Measurements from ENCODE around the gene PDE12. TPM values are rescaled to one million over a fixed set of nuclear protein-coding genes. Genes with fewer than 3 reads are reported as not detected.

Gene PDE12
- total and polyA plus RNA-seq, 7 donors: 5.9 to 20.6 (median 16.3) TPM

GRCh38 chr3:57577801-57578200 lies 21.7 kb downstream of the PDE12 start:
- DNase-seq (no peak), ATAC-seq (no peak)
- Histone ChIP-seq H3K36me3 (ENCODE audit: insufficient read depth in 1 of 2, low read depth in 1 of 2) (peaks cover 3 to 96% of the 10 kb centered on the region in 2 donors), H3K4me3 (no peak overlapping the region), H3K27ac (no peak overlapping the region), H3K9me3 (no peaks in the 10 kb centered on the region), H3K4me1 (no peaks in the 10 kb centered on the region), H3K27me3 (ENCODE audit: insufficient read depth in 3 of 3, low read length in 2 of 3) (no peaks in the 10 kb centered on the region)
- WGBS, 3 donors: 93 to 95% (median 94%) methylated on average over 9 of the region's 9 CpGs
- intact Hi-C loops (cut with DNase I): no loop called here
- no peak for TF ChIP-seq CTCF (IDR thresholded peaks at IDR 0.05)

- no peak for TF ChIP-seq CTCF (IDR thresholded peaks at IDR 0.05)
- DNase-seq: no peak
- peak in 2 of 4 donors; percentile 30 to 40 for ATAC-seq
- 94 to 97% (median 96%) methylated on average over 5 to 7 of the region's 7 CpGs for WGBS, 3 donors
- no peaks in the 10 kb centered on the region for H3K9me3 ChIP-seq
- intact Hi-C loops (cut with DNase I): no loop called here
- H3K27ac ChIP-seq: no peak overlapping the region
- H3K36me3 ChIP-seq (ENCODE audit: insufficient read depth in 1 of 2, low read depth in 1 of 2): peaks cover 6 to 63% of the 10 kb centered on the region in 2 donors
- H3K27me3 ChIP-seq (ENCODE audit: insufficient read depth in 3 of 3, low read length in 2 of 3): no peaks in the 10 kb centered on the region
- H3K4me1 ChIP-seq: peaks cover 8% of the 10 kb centered on the region
- H3K4me3 ChIP-seq: no peak overlapping the region
Measured at GRCh38 chr3:57582474-57583168, 26.5 kb downstream of the PDE12 start.

GRCh38 chr3:57583544-57583943 lies 27.5 kb downstream of the PDE12 start:
- intact Hi-C loops (cut with DNase I): no loop called here
- ATAC-seq (no peak), DNase-seq (no peak)
- TF ChIP-seq CTCF (IDR thresholded peaks at IDR 0.05): no peak
- no peaks in the 10 kb centered on the region for H3K9me3 ChIP-seq
- no peaks in the 10 kb centered on the region for H3K27me3 ChIP-seq (ENCODE audit: insufficient read depth in 3 of 3, low read length in 2 of 3)
- no peak overlapping the region for H3K27ac ChIP-seq
- peaks cover 12% of the 10 kb centered on the region for H3K4me1 ChIP-seq
- H3K36me3 ChIP-seq (ENCODE audit: insufficient read depth in 1 of 2, low read depth in 1 of 2): peaks cover 6 to 53% of the 10 kb centered on the region in 2 donors
- whole genome bisulfite sequencing, 3 donors: 85 to 91% (median 91%) methylated on average over 2 of the region's 2 CpGs
- no peak overlapping the region for H3K4me3 ChIP-seq

- WGBS, 3 donors: 78 to 87% (median 78%) methylated on average over 6 of the region's 6 CpGs
- no peak for TF ChIP-seq CTCF (IDR thresholded peaks at IDR 0.05)
- H3K4me3 ChIP-seq: no peak overlapping the region
- no peak overlapping the region for H3K27ac ChIP-seq
- H3K4me1 ChIP-seq: peaks cover 12% of the 10 kb centered on the region
- no peak for DNase-seq
- no peaks in the 10 kb centered on the region for H3K9me3 ChIP-seq
- H3K27me3 ChIP-seq (ENCODE audit: insufficient read depth in 3 of 3, low read length in 2 of 3): no peaks in the 10 kb centered on the region
- ATAC-seq: no peak
- peaks cover 6 to 23% of the 10 kb centered on the region in 2 donors for H3K36me3 ChIP-seq (ENCODE audit: insufficient read depth in 1 of 2, low read depth in 1 of 2)
- intact Hi-C loops (cut with DNase I): no loop called here
Measured at GRCh38 chr3:57586778-57587177, 30.7 kb downstream of the PDE12 start.

- WGBS, 3 donors: 79 to 94% (median 87%) methylated on average over 2 of the region's 2 CpGs
- no peak for ATAC-seq
- intact Hi-C loops (cut with DNase I): no loop called here
- no peak for TF ChIP-seq CTCF (IDR thresholded peaks at IDR 0.05)
- peaks cover 4 to 12% of the 10 kb centered on the region in 2 donors for H3K36me3 ChIP-seq (ENCODE audit: insufficient read depth in 1 of 2, low read depth in 1 of 2)
- no peak overlapping the region for H3K27ac ChIP-seq
- no peaks in the 10 kb centered on the region for H3K9me3 ChIP-seq
- H3K4me1 ChIP-seq: peaks cover 21% of the 10 kb centered on the region
- no peak overlapping the region for H3K4me3 ChIP-seq
- no peaks in the 10 kb centered on the region for H3K27me3 ChIP-seq (ENCODE audit: insufficient read depth in 3 of 3, low read length in 2 of 3)
- DNase-seq: no peak
Measured at GRCh38 chr3:57587905-57588304, 31.8 kb downstream of the PDE12 start.
